Activated CD8-positive, alpha-beta T cell treated with anti-CD3 and anti-CD28 coated beads for 36 hours (primary cell): ENCODE measurements around the gene FBXO28. TPM values are rescaled to one million over a fixed set of nuclear protein-coding genes. Genes with fewer than 3 reads are reported as not detected.
A peak's percentile ranks its signal among the peaks of the same experiment; 100 is the strongest.

Source experiments
- ATAC-seq: fragments of 200-7000 bp; cut with Tn5 transposase; one replicate; pipeline ENCODE4 v1.10.0; 2021; ENCODE audit warnings: mild to moderate bottlenecking, moderate library complexity
- CTCF ChIA-PET: fragments of 350-600 bp; sonication (Branson Sonifier 250); formaldehyde crosslinking; loops from one replicate; lab custom pipeline; 2021; ENCODE audit warnings: antibody characterized with exemption; lab: Charles Lee
- POLR2A ChIA-PET: fragments of 350-600 bp; sonication (Branson Sonifier 250); formaldehyde crosslinking; loops from one replicate; lab custom pipeline; 2021; ENCODE audit warnings: antibody characterized with exemption; lab: Charles Lee
- DNase-seq: peaks from one replicate; pipeline ENCODE4 v3.0.0-alpha.2; 2020
- H3K27ac Mint-ChIP-seq: one replicate; pipeline ENCODE4 v1.8.0; 2021; ENCODE audit warnings: mild to moderate bottlenecking, mixed read lengths
- H3K27me3 Mint-ChIP-seq: one replicate; pipeline ENCODE4 v1.8.0; 2021; ENCODE audit warnings: mixed read lengths
- H3K36me3 Mint-ChIP-seq: one replicate; pipeline ENCODE4 v1.8.0; 2021; ENCODE audit warnings: low read depth, mixed read lengths
- H3K4me1 Mint-ChIP-seq: one replicate; pipeline ENCODE4 v1.8.0; 2021; ENCODE audit warnings: low read depth, mixed read lengths
- H3K4me3 Mint-ChIP-seq: one replicate; pipeline ENCODE4 v1.8.0; 2021; ENCODE audit warnings: mild to moderate bottlenecking, moderate library complexity, mixed read lengths
- H3K9me3 Mint-ChIP-seq: one replicate; pipeline ENCODE4 v1.8.0; 2021; ENCODE audit warnings: mixed read lengths
- intact Hi-C: fragments of 100-400 bp; cut with micrococcal nuclease; formaldehyde crosslinking; loops from one replicate; pipeline ENCODE4 v1.10.0; 2022
- total RNA-seq, 2 experiments: library from RNA; stranded (reverse); gene quantifications; one replicate each; pipeline ENCODE4 v1.2.3, GENCODE V29; 2021
- TF ChIP-seq, protein P1 (sequence below): fragments of 200-600 bp; IDR thresholded peaks from one replicate; pipeline ENCODE4 v1.8.0; 2022; ENCODE audit warnings: antibody characterized with exemption, mild to moderate bottlenecking

FBXO28 gene
- total RNA-seq, 2 experiments from 2014 or later, result 21.5 to 21.7 TPM

DNA sequence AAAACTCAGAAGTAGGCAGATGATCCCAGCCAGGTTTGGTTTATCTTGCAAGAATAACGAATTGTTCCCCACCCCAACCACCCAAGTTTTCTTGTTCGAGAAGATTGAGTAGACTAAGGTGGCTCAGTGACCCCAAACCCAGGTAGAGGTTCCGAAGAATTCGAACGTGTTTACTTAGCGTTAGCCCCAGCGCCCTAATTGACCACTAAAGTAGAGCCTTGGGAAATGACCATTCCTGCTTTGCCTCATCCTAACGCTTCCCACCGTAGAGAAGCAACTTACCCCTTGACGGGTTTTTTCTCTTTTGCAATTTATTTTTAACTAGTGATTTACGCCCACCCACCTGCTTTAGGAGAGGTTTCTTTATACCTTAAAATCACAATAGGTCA is 870 bp downstream of the FBXO28 start:
- intact Hi-C loops, result loop anchor here (5.0 to 10.0 kb wide), 2 partner anchors 70 to 343 kb away; partner anchors contain the start of gene DEGS1
- peaks cover 8% of the 10 kb centered on the region for H3K36me3 Mint-ChIP-seq
- DNase-seq, result no peak
- ChIA-PET CTCF (interaction anchor here (0.5 to 4.8 kb wide), 9 partner anchors 9 to 342 kb away, joined by 3 to 33 read pairs (median 5); partner anchors contain the start of gene NVL), POLR2A (interaction anchor here (0.7 to 1.0 kb wide), 4 partner anchors 37 to 219 kb away, joined by 3 to 4 read pairs (median 3); partner anchors contain the start of gene DEGS1)
- H3K27me3 Mint-ChIP-seq, result peaks cover 2% of the 10 kb centered on the region
- H3K27ac Mint-ChIP-seq, result peak overlapping the region; percentile 84
- H3K4me1 Mint-ChIP-seq, result peaks cover 33% of the 10 kb centered on the region
- peak overlapping the region; percentile 80 for H3K4me3 Mint-ChIP-seq
- TF ChIP-seq, protein P1, sequence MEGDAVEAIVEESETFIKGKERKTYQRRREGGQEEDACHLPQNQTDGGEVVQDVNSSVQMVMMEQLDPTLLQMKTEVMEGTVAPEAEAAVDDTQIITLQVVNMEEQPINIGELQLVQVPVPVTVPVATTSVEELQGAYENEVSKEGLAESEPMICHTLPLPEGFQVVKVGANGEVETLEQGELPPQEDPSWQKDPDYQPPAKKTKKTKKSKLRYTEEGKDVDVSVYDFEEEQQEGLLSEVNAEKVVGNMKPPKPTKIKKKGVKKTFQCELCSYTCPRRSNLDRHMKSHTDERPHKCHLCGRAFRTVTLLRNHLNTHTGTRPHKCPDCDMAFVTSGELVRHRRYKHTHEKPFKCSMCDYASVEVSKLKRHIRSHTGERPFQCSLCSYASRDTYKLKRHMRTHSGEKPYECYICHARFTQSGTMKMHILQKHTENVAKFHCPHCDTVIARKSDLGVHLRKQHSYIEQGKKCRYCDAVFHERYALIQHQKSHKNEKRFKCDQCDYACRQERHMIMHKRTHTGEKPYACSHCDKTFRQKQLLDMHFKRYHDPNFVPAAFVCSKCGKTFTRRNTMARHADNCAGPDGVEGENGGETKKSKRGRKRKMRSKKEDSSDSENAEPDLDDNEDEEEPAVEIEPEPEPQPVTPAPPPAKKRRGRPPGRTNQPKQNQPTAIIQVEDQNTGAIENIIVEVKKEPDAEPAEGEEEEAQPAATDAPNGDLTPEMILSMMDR, result no peak
- H3K9me3 Mint-ChIP-seq, result no peaks in the 10 kb centered on the region
- ATAC-seq, result no peak

DNA sequence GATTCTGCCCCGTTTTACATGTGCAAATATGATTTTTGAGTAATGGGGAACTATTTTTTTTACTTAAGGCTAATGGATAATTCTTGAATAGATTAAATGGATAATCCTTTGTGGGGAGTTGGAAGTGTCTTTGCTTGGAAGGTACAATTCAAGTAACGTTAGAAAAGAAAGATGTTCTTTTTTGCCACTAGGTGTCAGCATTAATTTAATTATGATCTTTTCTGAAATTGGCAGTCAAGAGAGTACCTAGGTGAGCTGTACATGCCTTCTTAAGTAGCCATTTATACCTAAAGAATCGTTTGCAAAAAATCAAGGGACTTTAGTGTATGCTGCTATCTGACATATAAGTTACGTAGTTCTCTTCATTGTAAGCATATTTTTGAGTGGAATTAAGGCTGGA is 2.2 kb downstream of the FBXO28 start:
- peak; percentile 29 for ATAC-seq

DNA sequence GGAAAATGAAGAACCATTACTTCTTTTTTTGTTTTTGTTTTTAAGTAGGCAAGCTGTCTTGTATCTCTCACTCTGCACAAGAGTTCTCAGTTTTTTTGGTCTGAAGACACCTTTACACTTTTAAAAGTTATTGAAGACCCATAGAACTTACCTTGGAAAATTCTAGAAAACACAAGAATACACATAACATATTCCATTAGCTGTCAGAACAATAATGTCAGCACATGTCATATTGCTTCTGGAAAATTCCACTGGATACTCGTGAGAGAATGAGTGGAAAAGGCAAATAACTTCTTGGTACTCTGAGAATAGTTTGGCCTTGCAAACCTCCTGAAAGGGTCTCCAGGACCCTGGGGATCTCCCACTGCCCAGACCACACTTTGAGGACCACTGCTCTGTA is 4.8 kb downstream of the FBXO28 start:
- intact Hi-C loops, result loop anchor here (5.0 to 10.0 kb wide), 2 partner anchors 66 to 339 kb away; partner anchors contain the start of gene DEGS1
- peaks cover 41% of the 10 kb centered on the region for H3K4me1 Mint-ChIP-seq
- POLR2A ChIA-PET, result interaction anchor here (0.8 kb wide), 1 partner anchor 65 kb away, joined by 3 read pairs; the partner anchor contains the start of gene DEGS1

More for the DNA sequence above, 2.2 kb downstream of the FBXO28 start:
- H3K36me3 Mint-ChIP-seq, result peaks cover 8% of the 10 kb centered on the region
- peak overlapping the region; percentile 50 for H3K27ac Mint-ChIP-seq
- peak overlapping the region; percentile 80 for H3K4me3 Mint-ChIP-seq
- no peaks in the 10 kb centered on the region for H3K27me3 Mint-ChIP-seq
- ChIA-PET CTCF (interaction anchor here (0.6 to 4.8 kb wide), 45 partner anchors 8 to 367 kb away, joined by 3 to 33 read pairs (median 4); partner anchors contain the start of genes DEGS1 and NVL), POLR2A (interaction anchor here (0.6 to 1.6 kb wide), 3 partner anchors 150 to 238 kb away, joined by 3 to 5 read pairs (median 4); partner anchors contain the start of gene NVL)
- intact Hi-C loops, result loop anchor here (1.0 to 10.0 kb wide), 3 partner anchors 69 to 341 kb away; partner anchors contain the start of gene DEGS1
- peaks cover 37% of the 10 kb centered on the region for H3K4me1 Mint-ChIP-seq
- DNase-seq, result no peak
- H3K9me3 Mint-ChIP-seq, result no peaks in the 10 kb centered on the region
- TF ChIP-seq, protein P1, result peak; percentile 72

DNA sequence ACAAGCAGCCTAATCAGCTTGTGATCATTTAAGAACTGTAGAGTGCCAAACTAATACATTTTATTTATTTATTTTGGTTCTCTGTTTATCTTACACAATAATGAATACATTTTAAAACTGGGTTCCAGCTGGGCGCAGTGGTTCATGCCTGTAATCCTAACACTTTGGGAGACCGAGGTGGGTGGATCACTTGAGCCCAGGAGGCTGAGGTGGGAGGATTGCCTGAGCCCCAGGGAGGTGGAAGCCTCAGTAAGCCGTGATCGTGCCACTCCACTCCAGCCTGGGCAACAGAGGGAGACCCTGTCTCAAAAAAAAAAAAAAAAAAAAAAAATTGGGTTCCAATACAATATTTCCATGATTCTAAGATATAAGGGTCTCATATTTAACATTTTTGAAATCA is 9.2 kb downstream of the FBXO28 start:
- Mint-ChIP-seq H3K27me3 (no peaks in the 10 kb centered on the region), H3K9me3 (no peaks in the 10 kb centered on the region), H3K27ac (no peak overlapping the region), H3K4me3 (no peak overlapping the region), H3K36me3 (peaks cover 6% of the 10 kb centered on the region), H3K4me1 (peaks cover 36% of the 10 kb centered on the region)
- TF ChIP-seq, protein P1, result no peak
- POLR2A ChIA-PET, result no interaction called here
- intact Hi-C loops, result no loop called here
- no peak for ATAC-seq
- no peak for DNase-seq
- CTCF ChIA-PET, result interaction anchor here (1.0 to 1.4 kb wide), 2 partner anchors 30 to 210 kb away, joined by 3 to 4 read pairs; no protein-coding TSS in a partner anchor

More for the DNA sequence above, 4.8 kb downstream of the FBXO28 start:
- Mint-ChIP-seq H3K27ac (no peak overlapping the region), H3K36me3 (peaks cover 8% of the 10 kb centered on the region), H3K9me3 (no peaks in the 10 kb centered on the region), H3K4me3 (no peak overlapping the region), H3K27me3 (no peaks in the 10 kb centered on the region)
- ATAC-seq (no peak), DNase-seq (no peak)
- TF ChIP-seq, protein P1, result no peak
- CTCF ChIA-PET, result interaction anchor here (0.8 to 4.8 kb wide), 4 partner anchors 67 to 214 kb away, joined by 3 to 33 read pairs (median 3); partner anchors contain the start of gene NVL

DNA sequence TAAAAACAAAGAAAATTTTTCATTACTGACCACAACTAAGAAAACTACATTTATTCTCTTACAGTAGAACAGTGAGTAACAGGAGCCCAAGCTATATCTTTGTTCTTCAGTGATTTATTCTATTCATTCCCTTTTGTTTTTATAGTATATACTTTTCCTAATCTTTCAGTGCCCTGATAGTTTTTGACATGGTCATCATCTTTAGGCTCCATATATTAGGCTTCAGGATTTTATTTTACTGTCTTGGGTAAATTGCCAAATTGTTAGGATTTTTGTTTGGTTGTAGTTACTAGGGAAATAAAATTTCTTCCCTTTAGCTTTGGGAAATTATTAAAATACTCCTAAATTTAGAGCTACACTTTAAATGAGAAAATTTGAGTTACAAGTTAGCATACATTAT is 10.3 kb downstream of the FBXO28 start:
- Mint-ChIP-seq H3K36me3 (peaks cover 6% of the 10 kb centered on the region), H3K27ac (no peak overlapping the region), H3K9me3 (no peaks in the 10 kb centered on the region), H3K4me1 (peaks cover 36% of the 10 kb centered on the region), H3K4me3 (no peak overlapping the region), H3K27me3 (no peaks in the 10 kb centered on the region)
- TF ChIP-seq, protein P1, result no peak
- ATAC-seq (no peak), DNase-seq (no peak)
- ChIA-PET CTCF (interaction anchor here (0.7 to 0.8 kb wide), 3 partner anchors 9 to 333 kb away, joined by 3 read pairs; no protein-coding TSS in a partner anchor), POLR2A (no interaction called here)
- intact Hi-C loops, result no loop called here
